PC-3 (cell line): ENCODE data around the gene OR56B1. TPM values are rescaled to one million over a fixed set of nuclear protein-coding genes. Genes with fewer than 3 reads are reported as not detected.

Source experiments
- ATAC-seq: fragments of 200-7000 bp; cut with Tn5 transposase; 2 replicates; pipeline ENCODE4 v1.9.1; 2020; ENCODE audit warnings: mild to moderate bottlenecking, moderate library complexity
- BruUV-seq: library from RNA; stranded (reverse); fragments of 400-500 nt; replicated peaks from 2 replicates; lab custom pipeline; 2021; lab: Mats Ljungman, UMichigan
- CTCF ChIA-PET: fragments of 300-600 bp; sonication (Branson Sonifier 250); formaldehyde crosslinking; loops from one replicate; lab custom pipeline; 2022; ENCODE audit warnings: antibody characterized with exemption; lab: Charles Lee
- POLR2A ChIA-PET: fragments of 300-600 bp; sonication (Branson Sonifier 250); formaldehyde crosslinking; loops from one replicate; lab custom pipeline; 2022; ENCODE audit warnings: antibody characterized with exemption; ENCODE audit not compliant: unreplicated experiment; lab: Charles Lee
- DNase-seq: peaks from one replicate; pipeline ENCODE4 v3.0.0-alpha.2; 2015
- H2AFZ ChIP-seq: fragments of 300-600 bp; sonication (generic); 2 replicates; pipeline ENCODE4 v1.6.0; 2016; ENCODE audit warnings: antibody characterized with exemption, low read length
- H3F3A ChIP-seq: fragments of 300-600 bp; sonication (generic); one replicate; pipeline ENCODE4 v1.6.0; 2017; ENCODE audit warnings: antibody characterized with exemption, low read length, control low read depth, mild to moderate bottlenecking; ENCODE audit not compliant: unreplicated experiment
- H3K27ac ChIP-seq: fragments of 300-600 bp; sonication (generic); 2 replicates; pipeline ENCODE4 v1.5.1; 2016; ENCODE audit warnings: mild to moderate bottlenecking, low read length
- H3K27me3 ChIP-seq: fragments of 300-600 bp; sonication (generic); 2 replicates; pipeline ENCODE4 v1.6.1; 2016; ENCODE audit warnings: low read length, mixed read lengths
- H3K36me3 ChIP-seq: fragments of 300-600 bp; sonication (generic); 2 replicates; pipeline ENCODE4 v1.6.1; 2016; ENCODE audit warnings: low read depth, mixed run types, low read length, mixed read lengths
- H3K4me1 ChIP-seq: fragments of 300-600 bp; sonication (generic); 2 replicates; pipeline ENCODE4 v1.5.1; 2016; ENCODE audit warnings: low read length; ENCODE audit not compliant: insufficient read depth
- H3K4me2 ChIP-seq: fragments of 300-600 bp; sonication (generic); 2 replicates; pipeline ENCODE4 v1.6.0; 2016; ENCODE audit warnings: low read length
- H3K4me3 ChIP-seq: fragments of 300-600 bp; sonication (generic); 2 replicates; pipeline ENCODE4 v1.5.1; 2016; ENCODE audit warnings: mild to moderate bottlenecking, low read length, mixed read lengths
- H3K79me2 ChIP-seq: fragments of 300-600 bp; sonication (generic); 2 replicates; pipeline ENCODE4 v1.6.1; 2017; ENCODE audit warnings: low read length, mixed read lengths
- H3K9ac ChIP-seq: fragments of 300-600 bp; sonication (generic); 2 replicates; pipeline ENCODE4 v1.6.0; 2016; ENCODE audit warnings: mild to moderate bottlenecking, low read length
- H3K9me2 ChIP-seq: fragments of 300-600 bp; sonication (generic); replicated peaks from 2 replicates; pipeline ENCODE4 v1.6.1; 2016; ENCODE audit warnings: mixed run types, low read length, mixed read lengths
- H3K9me3 ChIP-seq: fragments of 300-600 bp; sonication (generic); 2 replicates; pipeline ENCODE4 v1.6.1; 2016; ENCODE audit warnings: low read length, mixed read lengths
- H4K20me1 ChIP-seq: fragments of 300-600 bp; sonication (generic); 2 replicates; pipeline ENCODE4 v1.6.1; 2016; ENCODE audit warnings: low read length, mixed read lengths
- CTCF ChIP-seq: fragments of 300-600 bp; sonication (generic); conservative IDR thresholded peaks from 2 replicates; pipeline ENCODE4 v1.5.1; 2017; ENCODE audit warnings: antibody characterized with exemption, low read depth, mild to moderate bottlenecking, low read length
- EZH2 ChIP-seq: fragments of 300-600 bp; sonication (generic); IDR thresholded peaks from one replicate; pipeline ENCODE4 v1.6.1; 2017; ENCODE audit warnings: antibody characterized with exemption, mild to moderate bottlenecking, low read length; ENCODE audit not compliant: unreplicated experiment
- EZH2phosphoT487 ChIP-seq: fragments of 300-600 bp; sonication (generic); IDR thresholded peaks from 2 replicates; pipeline ENCODE4 v1.6.1; 2018; ENCODE audit warnings: mild to moderate bottlenecking, antibody characterized with exemption, low read length, borderline replicate concordance
- intact Hi-C: fragments of 100-400 bp; cut with micrococcal nuclease; formaldehyde crosslinking; loops from 2 replicates; pipeline ENCODE4 v1.9.0; 2023
- total RNA-seq: library from RNA; depleted of rRNA; stranded (reverse); fragments of >200 nt; gene quantifications from 2 replicates; pipeline ENCODE4 v1.2.3, GENCODE V29; 2014

OR56B1 gene
- total RNA-seq, 1 experiment from 2014 or later, result not detected

- no peak overlapping the region for H3K9ac ChIP-seq
- TF ChIP-seq CTCF, result no peak
- no peak for TF ChIP-seq EZH2
- no peak for TF ChIP-seq EZH2phosphoT487
- POLR2A ChIA-PET, result no interaction called here
- no peaks in the 10 kb centered on the region for H3K4me1 ChIP-seq
- H3K36me3 ChIP-seq, result no peaks in the 10 kb centered on the region
- no peaks in the 10 kb centered on the region for H3K79me2 ChIP-seq
- no peaks in the 10 kb centered on the region for H3K9me3 ChIP-seq
- H3K4me3 ChIP-seq, result no peak overlapping the region
- ATAC-seq (no peak), DNase-seq (no peak)
- H3K27me3 ChIP-seq, result no peaks in the 10 kb centered on the region
- no peaks in the 10 kb centered on the region for H3K9me2 ChIP-seq
- no peak overlapping the region for H2AFZ ChIP-seq
- CTCF ChIA-PET, result no interaction called here
- no peak overlapping the region for H3K4me2 ChIP-seq
- no peak overlapping the region for H3K27ac ChIP-seq
- no peaks in the 10 kb centered on the region for H3F3A ChIP-seq
- no peaks in the 10 kb centered on the region for H4K20me1 ChIP-seq
- BruUV-seq, result no TSS peak
- intact Hi-C loops, result no loop called here
Measured at GRCh38 chr11:5703741-5704536, 32.3 kb upstream of the OR56B1 start.

- ChIA-PET CTCF (no interaction called here), POLR2A (no interaction called here)
- ATAC-seq, result no peak
Measured at GRCh38 chr11:5705688-5706087, 30.6 kb upstream of the OR56B1 start.

More at GRCh38 chr11:5705688-5706087, 30.6 kb upstream of the OR56B1 start:
- H3K27ac ChIP-seq, result no peak overlapping the region
- H3K9me3 ChIP-seq, result no peaks in the 10 kb centered on the region
- BruUV-seq, result no TSS peak
- H3K9me2 ChIP-seq, result no peaks in the 10 kb centered on the region
- H3K27me3 ChIP-seq, result peaks cover 9% of the 10 kb centered on the region
- no peak overlapping the region for H2AFZ ChIP-seq
- H3K4me2 ChIP-seq, result no peak overlapping the region
- no peak overlapping the region for H3K4me3 ChIP-seq
- DNase-seq, result no peak
- H3F3A ChIP-seq, result no peaks in the 10 kb centered on the region
- H3K4me1 ChIP-seq, result no peaks in the 10 kb centered on the region
- no peaks in the 10 kb centered on the region for H4K20me1 ChIP-seq
- H3K79me2 ChIP-seq, result no peaks in the 10 kb centered on the region
- intact Hi-C loops, result no loop called here
- TF ChIP-seq EZH2 (no peak), EZH2phosphoT487 (no peak), CTCF (no peak)
- H3K36me3 ChIP-seq, result no peaks in the 10 kb centered on the region
- H3K9ac ChIP-seq, result no peak overlapping the region
